Upper lobe of right lung (tissue), 1 donor: ENCODE results near the gene MSX2. TPM values are rescaled to one million over a fixed set of nuclear protein-coding genes. Genes with fewer than 3 reads are reported as not detected.

ENCODE experiments used
- ATAC-seq: fragments of 200-7000 bp; cut with Tn5 transposase; one replicate; pipeline ENCODE4 v1.9.1; 2020; ENCODE audit warnings: mild to moderate bottlenecking, moderate library complexity
- DNase-seq: peaks from one replicate; pipeline ENCODE4 v3.0.0-alpha.2; 2020
- H3K27ac ChIP-seq: fragments of 200-600 bp; one replicate; pipeline ENCODE4 v1.8.0; 2022
- H3K27me3 ChIP-seq: fragments of 200-600 bp; one replicate; pipeline ENCODE4 v1.8.0; 2022; ENCODE audit warnings: mild to moderate bottlenecking
- H3K36me3 ChIP-seq: fragments of 200-600 bp; one replicate; pipeline ENCODE4 v1.8.0; 2022
- H3K4me1 ChIP-seq: fragments of 200-600 bp; one replicate; pipeline ENCODE4 v1.8.0; 2022
- H3K4me3 ChIP-seq: fragments of 200-600 bp; one replicate; pipeline ENCODE4 v1.8.0; 2022; ENCODE audit warnings: mild to moderate bottlenecking
- H3K9me3 ChIP-seq: fragments of 200-600 bp; one replicate; pipeline ENCODE4 v1.8.0; 2022
- CTCF ChIP-seq: fragments of 200-600 bp; IDR thresholded peaks from one replicate; pipeline ENCODE4 v1.8.0; 2022; ENCODE audit warnings: antibody characterized with exemption
- intact Hi-C: fragments of 100-400 bp; cut with DNase I; formaldehyde crosslinking; loops from one replicate; pipeline ENCODE4 v1.11.0; 2022
- microRNA-seq: library from miRNA; unstranded; fragments of <30 nt; microRNA quantifications from one replicate; pipeline ENCODE4 v1.2.0, GENCODE V29; 2020; ENCODE audit warnings: borderline microRNAs expressed
- total RNA-seq: library from RNA; stranded (reverse); fragmentation: NEBNext Ultra II Directional; extraction: Animal tissue kit (Norgen Biotek cat#: 25700); gene quantifications from one replicate; pipeline ENCODE4 v1.2.1, GENCODE V29; 2021
- donor health status: DM: no; HTN: yes; CAD: no; lungs with severe emphysema.

The MSX2 gene
- total RNA-seq, 1 donor from 2014 or later: 0.52 TPM

DNA sequence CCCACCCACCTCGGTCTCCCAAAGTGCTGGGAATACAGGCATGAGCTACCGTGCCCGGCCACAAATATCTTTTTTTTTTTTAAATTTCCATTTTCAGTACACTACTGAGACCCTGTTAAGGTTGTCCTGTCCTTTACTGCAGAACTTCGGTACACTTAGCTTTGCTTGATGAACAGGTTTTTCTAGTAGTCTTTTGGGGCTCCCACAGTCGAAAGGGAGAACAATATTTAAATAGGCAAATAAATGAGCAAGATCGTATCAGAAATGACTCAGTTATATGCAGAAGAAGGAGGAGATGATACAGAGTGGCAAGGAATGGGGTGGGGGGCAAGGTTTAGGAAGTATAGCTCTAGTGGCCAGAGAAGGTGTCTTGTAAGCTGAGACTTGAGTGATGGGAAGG lies 52.7 kb downstream of the MSX2 start:
- Histone ChIP-seq H3K9me3 (no peaks in the 10 kb centered on the region), H3K27me3 (no peaks in the 10 kb centered on the region), H3K4me1 (no peaks in the 10 kb centered on the region), H3K4me3 (no peak overlapping the region), H3K36me3 (no peaks in the 10 kb centered on the region), H3K27ac (no peak overlapping the region)
- DNase-seq (no peak), ATAC-seq (no peak)
- intact Hi-C loops: no loop called here
- TF ChIP-seq CTCF: no peak

DNA sequence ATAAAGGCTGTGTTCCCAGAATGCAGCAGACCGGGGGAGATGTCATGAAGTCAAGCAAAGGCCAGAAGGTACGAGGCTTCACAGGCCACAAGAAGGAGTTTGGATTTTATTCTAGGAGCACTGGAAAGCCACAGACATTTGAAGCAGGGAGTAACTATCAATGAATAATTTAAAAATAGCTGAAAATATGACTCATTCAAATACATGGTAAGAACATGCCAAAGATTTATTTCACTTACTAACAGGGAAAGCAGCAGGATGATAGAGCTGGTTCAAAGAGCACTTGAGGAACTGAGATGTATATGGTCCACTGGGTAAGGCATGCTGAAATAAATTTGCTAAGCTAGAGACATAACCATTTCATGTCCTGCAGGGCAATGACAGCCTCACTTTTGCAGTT lies 53.2 kb downstream of the MSX2 start:
- ATAC-seq (no peak), DNase-seq (no peak)
- no peak for TF ChIP-seq CTCF
- Histone ChIP-seq H3K4me3 (no peak overlapping the region), H3K9me3 (no peaks in the 10 kb centered on the region), H3K27me3 (no peaks in the 10 kb centered on the region), H3K4me1 (no peaks in the 10 kb centered on the region), H3K36me3 (no peaks in the 10 kb centered on the region), H3K27ac (no peak overlapping the region)
- intact Hi-C loops: no loop called here

Small RNA genes within 50 kb of the gene (microRNA-seq; reads per million reads assigned to microRNA genes)
- gene MIR4634: 0.83 reads per million
